GM12873 (cell line): ENCODE measurements around the gene GJA4.

ENCODE experiments used
- CTCF ChIP-seq: IDR thresholded peaks from 2 replicates; pipeline ENCODE4 v1.5.1; 2012; ENCODE audit warnings: low read depth, mild to moderate bottlenecking, moderate library complexity, low read length, control low read depth; ENCODE audit not compliant: insufficient read depth; ENCODE audit errors: missing control alignments

Gene GJA4

DNA sequence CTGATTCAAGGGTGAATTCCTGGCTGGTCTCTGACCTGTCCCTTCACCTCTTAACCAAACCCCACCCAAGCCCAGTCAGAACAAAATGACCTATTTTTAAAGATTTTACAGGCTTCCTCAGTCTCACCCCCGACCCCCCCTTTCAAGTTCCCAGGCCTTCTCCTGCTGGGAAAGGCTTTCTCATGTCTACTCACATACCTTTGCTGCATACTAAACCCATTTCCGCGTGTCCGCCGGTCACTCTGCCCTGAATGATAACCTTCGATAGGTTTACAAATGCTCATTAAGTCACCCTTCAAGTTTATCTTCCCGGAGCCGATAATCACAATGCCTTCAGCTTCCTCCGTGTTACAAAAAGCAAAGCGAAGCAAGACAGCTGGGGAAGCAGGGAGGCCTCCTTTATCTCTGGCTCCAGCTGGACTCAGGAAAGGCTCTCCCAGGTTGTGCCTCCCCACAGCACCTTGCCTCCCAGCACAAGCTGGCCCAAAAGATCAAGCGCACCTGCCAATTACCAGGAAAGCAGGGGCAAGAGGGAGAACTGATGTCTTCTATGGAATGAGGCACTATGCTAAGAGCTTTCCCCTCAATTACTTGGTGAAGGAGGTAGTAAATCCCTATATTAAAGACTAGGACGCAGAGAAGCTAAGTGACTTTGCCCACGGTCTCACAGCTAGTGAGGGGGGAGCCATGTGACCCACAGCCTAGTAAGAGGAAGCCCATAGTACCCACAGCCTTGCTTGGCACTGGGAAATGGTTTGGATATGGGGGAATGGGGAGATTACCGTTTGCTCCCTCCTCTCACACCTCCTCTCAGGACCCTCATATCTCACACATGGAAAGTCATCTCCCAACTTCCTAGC is 50.8 kb downstream of the GJA4 start:
- no peak for TF ChIP-seq CTCF

- TF ChIP-seq CTCF, result no peak
Observed at GRCh38 chr1:34844252-34844634, 51.4 kb downstream of the GJA4 start.
